ENCODE results near the gene UPK3BL1.
"Not testable (repeated sequence)": the region's sequence is repeated elsewhere in the genome, so short reads cannot be mapped to it uniquely, and the experiment has no call there.

UPK3BL1 gene

GRCh38 chr7:102609734-102610133 is 32.9 kb downstream of the UPK3BL1 start:
- not testable (repeated sequence) for H3K9ac ChIP-seq (ENCODE audit: low read length in 5 of 5); H3K4me1 ChIP-seq (ENCODE audit: control insufficient read depth in 5 of 5, insufficient read depth in 5 of 5, low read length in 5 of 5); H3K9me3 ChIP-seq (ENCODE audit: control insufficient read depth in 5 of 5, low read length in 5 of 5); H3K27ac ChIP-seq (ENCODE audit: low read depth, low read length); H3K4me3 ChIP-seq (ENCODE audit: low read depth in 1 of 5, low read length in 5 of 5); H3K27me3 ChIP-seq (ENCODE audit: control insufficient read depth in 5 of 5, insufficient read depth in 4 of 5, low read length in 5 of 5); H3K36me3 ChIP-seq (ENCODE audit: control insufficient read depth in 5 of 5, insufficient read depth in 5 of 5, low read length in 5 of 5)

- not testable (repeated sequence) for H3K36me3 ChIP-seq (ENCODE audit: control insufficient read depth in 5 of 5, insufficient read depth in 5 of 5, low read length in 5 of 5); H3K4me3 ChIP-seq (ENCODE audit: low read depth in 1 of 5, low read length in 5 of 5); H3K9ac ChIP-seq (ENCODE audit: low read length in 5 of 5); H3K4me1 ChIP-seq (ENCODE audit: control insufficient read depth in 5 of 5, insufficient read depth in 5 of 5, low read length in 5 of 5); H3K27ac ChIP-seq (ENCODE audit: low read depth, low read length); H3K27me3 ChIP-seq (ENCODE audit: control insufficient read depth in 5 of 5, insufficient read depth in 4 of 5, low read length in 5 of 5); H3K9me3 ChIP-seq (ENCODE audit: control insufficient read depth in 5 of 5, low read length in 5 of 5)
Measured at GRCh38 chr7:102606848-102607247, 35.7 kb downstream of the UPK3BL1 start.

- not testable (repeated sequence) for H3K9ac ChIP-seq (ENCODE audit: low read length in 5 of 5); H3K9me3 ChIP-seq (ENCODE audit: control insufficient read depth in 5 of 5, low read length in 5 of 5); H3K4me3 ChIP-seq (ENCODE audit: low read depth in 1 of 5, low read length in 5 of 5); H3K27me3 ChIP-seq (ENCODE audit: control insufficient read depth in 5 of 5, insufficient read depth in 4 of 5, low read length in 5 of 5); H3K36me3 ChIP-seq (ENCODE audit: control insufficient read depth in 5 of 5, insufficient read depth in 5 of 5, low read length in 5 of 5); H3K4me1 ChIP-seq (ENCODE audit: control insufficient read depth in 5 of 5, insufficient read depth in 5 of 5, low read length in 5 of 5); H3K27ac ChIP-seq (ENCODE audit: low read depth, low read length)
Measured at GRCh38 chr7:102604431-102605145, 38.0 kb downstream of the UPK3BL1 start.

GRCh38 chr7:102602317-102602716 is 40.3 kb downstream of the UPK3BL1 start:
- H3K4me1 ChIP-seq (ENCODE audit: control insufficient read depth in 5 of 5, insufficient read depth in 5 of 5, low read length in 5 of 5); H3K4me3 ChIP-seq (ENCODE audit: low read depth in 1 of 5, low read length in 5 of 5); H3K9ac ChIP-seq (ENCODE audit: low read length in 5 of 5); H3K9me3 ChIP-seq (ENCODE audit: control insufficient read depth in 5 of 5, low read length in 5 of 5); H3K27ac ChIP-seq (ENCODE audit: low read depth, low read length); H3K36me3 ChIP-seq (ENCODE audit: control insufficient read depth in 5 of 5, insufficient read depth in 5 of 5, low read length in 5 of 5); H3K27me3 ChIP-seq (ENCODE audit: control insufficient read depth in 5 of 5, insufficient read depth in 4 of 5, low read length in 5 of 5): not testable (repeated sequence)

GRCh38 chr7:102599699-102600098 is 42.9 kb downstream of the UPK3BL1 start:
- H3K27me3 ChIP-seq (ENCODE audit: control insufficient read depth in 5 of 5, insufficient read depth in 4 of 5, low read length in 5 of 5); H3K9ac ChIP-seq (ENCODE audit: low read length in 5 of 5); H3K27ac ChIP-seq (ENCODE audit: low read depth, low read length); H3K4me3 ChIP-seq (ENCODE audit: low read depth in 1 of 5, low read length in 5 of 5); H3K36me3 ChIP-seq (ENCODE audit: control insufficient read depth in 5 of 5, insufficient read depth in 5 of 5, low read length in 5 of 5); H3K9me3 ChIP-seq (ENCODE audit: control insufficient read depth in 5 of 5, low read length in 5 of 5); H3K4me1 ChIP-seq (ENCODE audit: control insufficient read depth in 5 of 5, insufficient read depth in 5 of 5, low read length in 5 of 5): not testable (repeated sequence)

- H3K27ac ChIP-seq (ENCODE audit: low read depth, low read length); H3K27me3 ChIP-seq (ENCODE audit: control insufficient read depth in 5 of 5, insufficient read depth in 4 of 5, low read length in 5 of 5); H3K9ac ChIP-seq (ENCODE audit: low read length in 5 of 5); H3K4me1 ChIP-seq (ENCODE audit: control insufficient read depth in 5 of 5, insufficient read depth in 5 of 5, low read length in 5 of 5); H3K4me3 ChIP-seq (ENCODE audit: low read depth in 1 of 5, low read length in 5 of 5); H3K36me3 ChIP-seq (ENCODE audit: control insufficient read depth in 5 of 5, insufficient read depth in 5 of 5, low read length in 5 of 5); H3K9me3 ChIP-seq (ENCODE audit: control insufficient read depth in 5 of 5, low read length in 5 of 5): not testable (repeated sequence)
Measured at GRCh38 chr7:102596036-102596435, 46.6 kb downstream of the UPK3BL1 start.

GRCh38 chr7:102593637-102594334 is 48.8 kb downstream of the UPK3BL1 start:
- not testable (repeated sequence) for H3K4me3 ChIP-seq (ENCODE audit: low read depth in 1 of 5, low read length in 5 of 5); H3K9me3 ChIP-seq (ENCODE audit: control insufficient read depth in 5 of 5, low read length in 5 of 5); H3K27me3 ChIP-seq (ENCODE audit: control insufficient read depth in 5 of 5, insufficient read depth in 4 of 5, low read length in 5 of 5); H3K27ac ChIP-seq (ENCODE audit: low read depth, low read length); H3K36me3 ChIP-seq (ENCODE audit: control insufficient read depth in 5 of 5, insufficient read depth in 5 of 5, low read length in 5 of 5); H3K4me1 ChIP-seq (ENCODE audit: control insufficient read depth in 5 of 5, insufficient read depth in 5 of 5, low read length in 5 of 5); H3K9ac ChIP-seq (ENCODE audit: low read length in 5 of 5)

- not testable (repeated sequence) for H3K4me3 ChIP-seq (ENCODE audit: low read depth in 1 of 5, low read length in 5 of 5); H3K27ac ChIP-seq (ENCODE audit: low read depth, low read length); H3K9me3 ChIP-seq (ENCODE audit: control insufficient read depth in 5 of 5, low read length in 5 of 5); H3K36me3 ChIP-seq (ENCODE audit: control insufficient read depth in 5 of 5, insufficient read depth in 5 of 5, low read length in 5 of 5); H3K4me1 ChIP-seq (ENCODE audit: control insufficient read depth in 5 of 5, insufficient read depth in 5 of 5, low read length in 5 of 5); H3K9ac ChIP-seq (ENCODE audit: low read length in 5 of 5); H3K27me3 ChIP-seq (ENCODE audit: control insufficient read depth in 5 of 5, insufficient read depth in 4 of 5, low read length in 5 of 5)
Measured at GRCh38 chr7:102592477-102593019, 50.0 kb downstream of the UPK3BL1 start.

- H3K36me3 ChIP-seq (ENCODE audit: control insufficient read depth in 5 of 5, insufficient read depth in 5 of 5, low read length in 5 of 5); H3K9me3 ChIP-seq (ENCODE audit: control insufficient read depth in 5 of 5, low read length in 5 of 5); H3K27ac ChIP-seq (ENCODE audit: low read depth, low read length); H3K4me3 ChIP-seq (ENCODE audit: low read depth in 1 of 5, low read length in 5 of 5); H3K27me3 ChIP-seq (ENCODE audit: control insufficient read depth in 5 of 5, insufficient read depth in 4 of 5, low read length in 5 of 5); H3K4me1 ChIP-seq (ENCODE audit: control insufficient read depth in 5 of 5, insufficient read depth in 5 of 5, low read length in 5 of 5); H3K9ac ChIP-seq (ENCODE audit: low read length in 5 of 5): not testable (repeated sequence)
Measured at GRCh38 chr7:102589857-102590256, 52.7 kb downstream of the UPK3BL1 start.

Measured in subcutaneous abdominal adipose tissue (tissue), 5 donors.